ENCODE data around the gene TRHDE. TPM values are rescaled to one million over a fixed set of nuclear protein-coding genes. Genes with fewer than 3 reads are reported as not detected.

The TRHDE gene
- total RNA-seq, 4 donors from 2014 or later, result 0.77 to 31.2 (median 12.9) TPM

DNA sequence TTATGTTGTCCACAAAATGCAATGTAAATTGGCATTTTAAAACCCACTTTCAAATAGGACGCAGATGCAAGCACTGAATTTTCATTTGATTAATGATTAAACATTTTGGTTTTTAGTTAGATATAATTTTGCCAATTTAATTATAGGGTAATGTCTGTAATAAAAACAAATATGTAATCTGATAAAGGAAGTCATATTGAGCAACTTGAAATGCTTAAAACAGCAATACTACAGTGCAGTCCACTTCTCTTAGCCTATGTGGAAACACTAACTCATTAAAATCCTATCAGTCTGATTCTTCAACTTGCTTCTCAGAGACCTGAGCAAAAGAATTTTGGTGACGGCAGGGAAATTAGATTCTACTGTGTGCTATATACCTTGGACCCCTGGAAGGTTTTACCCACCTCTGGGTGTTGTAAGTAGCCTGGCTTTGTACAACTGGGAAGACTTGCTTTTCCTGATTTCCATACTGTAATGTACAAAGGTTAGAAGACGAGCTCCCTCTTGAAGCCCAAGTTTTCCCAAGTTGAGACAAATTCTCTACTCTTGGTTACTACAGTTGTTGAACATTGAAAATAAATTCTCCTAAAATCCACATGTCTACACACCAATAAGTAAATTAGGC lies 4.1 kb downstream of the TRHDE start:
- intact Hi-C loops (cut with DNase I; ENCODE audit: low total_unique reads), result no loop called here
- Histone ChIP-seq H3K27ac (peak overlapping the region in 1 of 2 donors; percentile 30), H3K4me3 (no peak overlapping the region), H3K36me3 (no peaks in the 10 kb centered on the region), H3K4me1 (no peaks in the 10 kb centered on the region), H3K9me3 (no peaks in the 10 kb centered on the region), H3K27me3 (no peaks in the 10 kb centered on the region)
- TF ChIP-seq, protein P1, sequence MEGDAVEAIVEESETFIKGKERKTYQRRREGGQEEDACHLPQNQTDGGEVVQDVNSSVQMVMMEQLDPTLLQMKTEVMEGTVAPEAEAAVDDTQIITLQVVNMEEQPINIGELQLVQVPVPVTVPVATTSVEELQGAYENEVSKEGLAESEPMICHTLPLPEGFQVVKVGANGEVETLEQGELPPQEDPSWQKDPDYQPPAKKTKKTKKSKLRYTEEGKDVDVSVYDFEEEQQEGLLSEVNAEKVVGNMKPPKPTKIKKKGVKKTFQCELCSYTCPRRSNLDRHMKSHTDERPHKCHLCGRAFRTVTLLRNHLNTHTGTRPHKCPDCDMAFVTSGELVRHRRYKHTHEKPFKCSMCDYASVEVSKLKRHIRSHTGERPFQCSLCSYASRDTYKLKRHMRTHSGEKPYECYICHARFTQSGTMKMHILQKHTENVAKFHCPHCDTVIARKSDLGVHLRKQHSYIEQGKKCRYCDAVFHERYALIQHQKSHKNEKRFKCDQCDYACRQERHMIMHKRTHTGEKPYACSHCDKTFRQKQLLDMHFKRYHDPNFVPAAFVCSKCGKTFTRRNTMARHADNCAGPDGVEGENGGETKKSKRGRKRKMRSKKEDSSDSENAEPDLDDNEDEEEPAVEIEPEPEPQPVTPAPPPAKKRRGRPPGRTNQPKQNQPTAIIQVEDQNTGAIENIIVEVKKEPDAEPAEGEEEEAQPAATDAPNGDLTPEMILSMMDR (IDR thresholded peaks at IDR 0.05), result no peak
- no peak for DNase-seq

DNA sequence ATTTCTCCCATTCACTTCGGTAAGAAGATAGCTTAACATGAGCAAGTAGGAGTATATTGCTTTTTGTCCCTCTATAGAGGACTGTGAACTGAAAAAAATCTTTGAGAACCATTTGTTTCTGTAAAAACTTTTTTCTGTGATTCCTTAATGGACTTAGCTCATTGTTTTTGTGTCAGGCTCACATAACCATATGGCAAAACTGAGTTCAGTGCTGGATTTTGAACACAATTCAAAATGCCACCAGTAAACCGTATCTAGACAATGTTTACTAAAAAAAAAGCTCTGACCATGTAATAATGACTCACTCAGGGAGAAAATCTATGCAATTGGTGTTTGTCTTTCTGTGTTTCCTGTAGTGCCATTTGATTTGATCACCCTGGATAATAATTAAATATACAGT lies 5.2 kb downstream of the TRHDE start:
- no peak overlapping the region for H3K4me3 ChIP-seq
- no peak overlapping the region for H3K27ac ChIP-seq
- TF ChIP-seq, protein P1 (IDR thresholded peaks at IDR 0.05), result no peak
- no peak for TF ChIP-seq POLR2A (IDR thresholded peaks at IDR 0.05)
- intact Hi-C loops (cut with DNase I; ENCODE audit: low total_unique reads), result no loop called here
- no peak for DNase-seq
- no peaks in the 10 kb centered on the region for H3K9me3 ChIP-seq
- no peaks in the 10 kb centered on the region for H3K36me3 ChIP-seq
- H3K27me3 ChIP-seq, result no peaks in the 10 kb centered on the region
- H3K4me1 ChIP-seq, result no peaks in the 10 kb centered on the region

DNA sequence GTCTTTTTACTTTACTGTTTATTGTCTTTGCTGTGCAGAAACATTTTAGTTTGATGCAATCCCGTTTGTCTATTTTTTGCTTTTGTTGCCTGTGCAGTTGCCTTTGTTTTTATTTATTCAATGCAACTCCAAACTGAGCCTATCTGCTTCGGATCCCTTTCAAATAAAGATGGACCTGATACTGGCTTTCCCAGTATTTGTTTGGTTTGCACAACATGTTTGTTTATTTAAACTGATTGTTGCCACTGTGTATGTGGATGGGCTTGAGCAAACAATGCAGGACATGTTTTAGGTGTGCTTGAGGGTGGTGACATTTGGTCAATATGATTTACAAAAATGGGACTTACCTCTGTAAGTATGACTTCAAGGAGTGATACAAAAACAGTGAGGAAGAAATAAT lies 6.7 kb downstream of the TRHDE start:
- Histone ChIP-seq H3K9me3 (no peaks in the 10 kb centered on the region), H3K27me3 (no peaks in the 10 kb centered on the region), H3K4me3 (no peak overlapping the region), H3K27ac (no peak overlapping the region), H3K4me1 (no peaks in the 10 kb centered on the region), H3K36me3 (no peaks in the 10 kb centered on the region)
- intact Hi-C loops (cut with DNase I; ENCODE audit: low total_unique reads), result no loop called here
- no peak for TF ChIP-seq POLR2A (IDR thresholded peaks at IDR 0.05)
- TF ChIP-seq, protein P1 (IDR thresholded peaks at IDR 0.05), result no peak
- DNase-seq, result no peak

DNA sequence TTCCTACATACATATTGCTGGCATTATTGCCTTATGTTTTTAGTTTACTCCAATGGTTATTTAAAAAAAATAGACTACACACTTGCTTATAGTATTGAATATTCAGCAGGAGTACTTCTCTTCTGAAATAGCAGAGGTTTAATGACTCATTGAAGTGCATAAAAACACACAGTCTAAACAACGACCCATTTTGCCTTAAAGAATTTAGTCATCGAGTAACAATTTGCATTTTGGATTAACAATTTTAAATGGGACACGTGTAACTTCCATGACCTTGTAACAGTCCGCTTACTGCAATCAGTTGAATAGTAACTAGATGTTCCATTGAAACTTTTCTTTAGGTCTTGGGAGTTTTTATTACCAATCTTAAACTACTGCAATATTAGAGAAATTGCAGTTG lies 9.0 kb downstream of the TRHDE start:
- H3K27ac ChIP-seq, result no peak overlapping the region
- intact Hi-C loops (cut with DNase I; ENCODE audit: low total_unique reads), result no loop called here
- no peaks in the 10 kb centered on the region for H3K4me1 ChIP-seq
- H3K4me3 ChIP-seq, result no peak overlapping the region
- H3K27me3 ChIP-seq, result no peaks in the 10 kb centered on the region
- H3K9me3 ChIP-seq, result no peaks in the 10 kb centered on the region
- no peaks in the 10 kb centered on the region for H3K36me3 ChIP-seq
- TF ChIP-seq POLR2A (IDR thresholded peaks at IDR 0.05), result no peak
- TF ChIP-seq, protein P1 (IDR thresholded peaks at IDR 0.05), result no peak
- no peak for DNase-seq

DNA sequence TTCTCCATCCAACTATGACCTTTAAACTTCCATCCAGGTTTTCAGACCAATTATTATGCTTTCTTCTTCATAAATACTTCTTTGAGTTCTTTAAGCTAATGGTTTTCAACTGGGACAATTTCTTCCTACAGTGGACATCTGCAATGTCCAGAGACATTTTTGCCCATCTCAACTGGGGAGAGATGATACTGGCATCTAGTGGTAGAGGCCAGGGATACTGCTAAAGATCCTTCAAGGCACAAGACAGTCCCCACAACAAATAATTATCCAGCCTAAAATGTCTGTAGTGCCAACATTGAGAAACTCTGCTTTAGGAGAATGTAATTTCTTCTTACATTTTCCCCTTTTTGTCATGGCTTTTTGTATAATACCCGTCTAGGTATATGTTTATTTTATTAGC lies 10.6 kb downstream of the TRHDE start:
- intact Hi-C loops (cut with DNase I; ENCODE audit: low total_unique reads), result no loop called here
- H3K9me3 ChIP-seq, result no peaks in the 10 kb centered on the region
- no peak for DNase-seq
- no peak overlapping the region for H3K27ac ChIP-seq
- no peaks in the 10 kb centered on the region for H3K27me3 ChIP-seq
- no peaks in the 10 kb centered on the region for H3K36me3 ChIP-seq
- no peak for TF ChIP-seq POLR2A (IDR thresholded peaks at IDR 0.05)
- TF ChIP-seq, protein P1 (IDR thresholded peaks at IDR 0.05), result peak in 3 of 4 experiments; percentile 10 to 19 (median 19)
- H3K4me3 ChIP-seq, result no peak overlapping the region
- no peaks in the 10 kb centered on the region for H3K4me1 ChIP-seq
